Hindlimb muscle (tissue), 1 donor: ENCODE data around the gene CYP39A1. TPM values are rescaled to one million over a fixed set of nuclear protein-coding genes. Genes with fewer than 3 reads are reported as not detected.

ENCODE experiments used
- DNase-seq: peaks from one replicate; pipeline ENCODE4 v3.0.0-alpha.2; 2013
- polyA plus RNA-seq: library from polyadenylated mRNA; unstranded; fragments of 120-200 nt; gene quantifications from one replicate; pipeline ENCODE4 v1.2.1, GENCODE V29; 2013; ENCODE audit not compliant: insufficient read length

The CYP39A1 gene
- polyA plus RNA-seq, 1 donor = 1.5 TPM

DNA sequence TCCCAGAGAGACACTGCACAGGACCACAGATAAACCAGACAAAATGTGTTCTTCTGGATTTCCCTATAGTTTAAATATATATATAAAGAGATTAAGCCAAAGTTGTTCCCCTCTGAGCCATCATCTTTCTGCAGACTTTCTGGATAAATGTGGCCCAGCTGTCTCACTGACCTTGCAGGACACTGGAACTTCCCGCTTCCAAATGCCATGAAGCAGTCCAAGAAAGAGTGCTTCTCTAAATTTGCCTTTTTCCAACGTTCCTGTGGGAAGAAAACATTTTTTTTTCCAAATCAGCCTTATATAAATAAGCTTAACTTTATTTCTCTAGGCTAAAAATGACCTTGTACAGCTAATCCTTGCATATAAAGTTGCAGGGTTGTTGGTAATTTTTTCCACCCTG is 65.7 kb downstream of the CYP39A1 start:
- DNase-seq = peak; percentile 54

- DNase-seq = no peak
Observed at GRCh38 chr6:46584586-46584985, 68.0 kb downstream of the CYP39A1 start.

DNA sequence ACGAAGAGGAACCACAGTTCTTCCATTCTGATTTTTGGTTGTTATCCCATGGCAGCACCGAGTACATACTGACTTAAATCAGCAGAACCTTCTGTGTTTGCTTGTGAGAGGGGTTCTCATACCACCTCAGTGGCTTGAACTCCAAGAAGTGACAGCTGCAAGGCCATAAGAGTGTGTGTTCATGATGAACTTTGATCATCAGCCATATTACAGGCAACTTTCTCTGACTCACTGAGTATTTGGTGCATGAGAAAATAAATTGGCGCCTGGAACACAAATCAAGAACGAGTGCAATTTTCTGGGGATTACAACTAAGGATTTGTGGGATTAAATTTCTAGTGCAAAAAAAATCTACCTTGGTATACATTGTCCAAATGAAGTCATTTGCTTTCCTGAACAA is 68.9 kb downstream of the CYP39A1 start:
- DNase-seq = no peak

- DNase-seq = no peak
Observed at GRCh38 chr6:46583081-46583480, 69.5 kb downstream of the CYP39A1 start.

GRCh38 chr6:46581459-46582177 is 71.0 kb downstream of the CYP39A1 start:
- no peak for DNase-seq

DNA sequence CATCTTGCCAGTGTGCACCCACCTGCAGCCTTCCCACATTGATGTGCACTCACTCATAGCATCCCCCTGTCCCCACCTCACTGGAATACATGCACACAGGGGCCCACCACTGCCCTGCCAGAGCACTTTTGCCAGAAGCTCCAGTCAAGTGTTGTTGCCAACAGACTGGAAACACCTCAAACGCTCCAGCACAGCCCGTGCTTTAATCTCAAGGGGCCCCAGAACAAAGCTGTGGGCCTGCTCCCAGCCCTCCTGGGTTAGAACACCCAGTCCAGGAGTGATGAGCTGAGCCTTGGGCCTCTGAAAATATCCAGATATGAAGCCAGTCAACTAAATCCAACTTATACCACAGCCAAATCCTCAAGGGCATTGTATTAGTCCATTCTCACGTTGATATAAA is 77.1 kb downstream of the CYP39A1 start:
- no peak for DNase-seq

GRCh38 chr6:46573140-46573539 is 79.5 kb downstream of the CYP39A1 start:
- no peak for DNase-seq

DNA sequence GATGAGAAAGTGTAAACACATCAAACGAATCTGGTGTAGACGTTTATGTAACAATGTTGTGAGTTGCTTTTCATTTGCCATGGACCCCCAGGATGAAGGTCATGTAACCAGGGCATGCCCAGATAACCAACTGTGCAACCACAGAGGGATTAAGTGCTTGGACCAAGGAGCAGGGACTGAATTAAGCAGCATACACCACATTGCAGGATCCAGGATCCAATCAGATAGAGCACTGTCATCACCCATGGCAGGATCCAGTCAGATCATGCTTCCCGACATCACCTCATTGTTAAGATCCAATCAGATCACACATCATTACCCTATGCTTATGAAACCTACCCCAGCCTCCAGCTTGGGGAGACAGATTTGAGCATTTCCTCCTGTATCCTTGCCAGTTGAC is 87.1 kb downstream of the CYP39A1 start:
- DNase-seq = no peak

DNA sequence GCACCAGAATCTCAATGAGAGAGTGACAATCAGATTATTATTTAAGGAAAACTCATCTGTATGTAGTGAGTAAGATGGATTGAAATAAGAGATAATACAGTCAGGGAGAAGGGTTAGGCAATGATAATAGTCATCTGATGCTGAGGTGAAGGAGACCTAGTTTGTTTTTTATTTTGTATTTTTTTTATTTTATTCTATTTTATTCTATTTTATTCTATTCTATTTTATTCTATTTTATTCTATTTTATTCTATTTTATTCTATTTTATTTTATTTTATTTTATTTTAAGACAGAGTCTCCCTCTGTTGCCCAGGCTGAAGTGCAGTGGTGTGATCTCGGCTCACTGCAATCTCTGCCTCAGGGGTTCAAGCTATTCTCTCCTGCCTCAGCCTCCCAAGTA is 88.7 kb downstream of the CYP39A1 start:
- DNase-seq = no peak

- peak; percentile 3 for DNase-seq
Observed at GRCh38 chr6:46556053-46556452, 96.6 kb downstream of the CYP39A1 start.

DNA sequence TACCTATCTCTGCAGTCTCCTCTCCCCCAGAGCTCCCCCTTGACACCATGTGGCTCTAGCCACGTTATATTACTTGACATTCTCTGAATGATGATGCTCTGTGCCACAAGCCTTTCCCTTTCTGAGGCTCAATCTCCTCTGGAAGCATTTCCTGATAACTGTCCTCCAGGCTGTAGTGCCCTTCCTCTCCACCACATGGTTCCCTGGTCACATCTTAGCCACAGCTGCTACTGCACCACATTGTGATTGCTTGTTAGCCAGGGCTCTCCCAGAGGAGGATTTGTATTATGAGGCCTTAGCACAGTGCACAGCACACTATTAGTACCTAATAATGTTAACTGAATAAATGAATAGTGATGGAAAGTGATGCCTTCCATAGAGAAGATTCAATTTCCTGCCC is 97.5 kb downstream of the CYP39A1 start:
- no peak for DNase-seq

GRCh38 chr6:46549155-46549554 is 103.5 kb downstream of the CYP39A1 start:
- no peak for DNase-seq

GRCh38 chr6:46541556-46541955 is 111.1 kb downstream of the CYP39A1 start:
- DNase-seq = no peak

GRCh38 chr6:46539866-46540265 is 112.8 kb downstream of the CYP39A1 start:
- DNase-seq = no peak

DNA sequence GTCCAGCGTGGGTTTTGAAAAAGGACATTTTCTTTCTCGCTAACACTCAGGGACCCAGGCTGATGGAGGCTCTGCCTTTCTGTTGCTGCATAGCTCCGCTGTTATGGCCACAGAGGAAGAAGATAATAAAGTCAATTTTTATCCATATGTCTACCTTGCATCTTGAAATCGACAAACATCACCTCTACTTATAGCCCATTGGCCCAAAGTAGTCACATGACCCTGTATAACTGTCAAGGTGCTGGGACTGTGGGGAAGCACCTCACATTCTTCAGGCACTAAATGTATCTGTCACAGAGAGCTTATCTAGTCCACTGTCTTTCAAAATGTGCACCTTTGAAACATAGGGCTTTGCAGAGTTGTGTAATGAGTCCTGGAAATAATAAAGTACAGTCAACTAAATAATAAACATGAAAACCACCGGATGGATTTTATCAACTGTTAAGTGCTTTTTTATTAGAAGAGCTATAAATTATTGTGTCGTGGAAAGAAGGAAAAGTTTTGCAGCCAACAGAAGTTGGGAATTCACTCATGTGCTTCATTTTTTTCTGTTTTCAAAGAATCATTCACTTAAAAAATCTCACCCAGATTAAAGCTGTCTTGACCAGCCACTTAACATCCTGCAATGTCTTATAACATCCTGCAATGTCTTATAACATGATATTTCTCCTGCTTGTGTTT is 113.7 kb downstream of the CYP39A1 start:
- no peak for DNase-seq

DNA sequence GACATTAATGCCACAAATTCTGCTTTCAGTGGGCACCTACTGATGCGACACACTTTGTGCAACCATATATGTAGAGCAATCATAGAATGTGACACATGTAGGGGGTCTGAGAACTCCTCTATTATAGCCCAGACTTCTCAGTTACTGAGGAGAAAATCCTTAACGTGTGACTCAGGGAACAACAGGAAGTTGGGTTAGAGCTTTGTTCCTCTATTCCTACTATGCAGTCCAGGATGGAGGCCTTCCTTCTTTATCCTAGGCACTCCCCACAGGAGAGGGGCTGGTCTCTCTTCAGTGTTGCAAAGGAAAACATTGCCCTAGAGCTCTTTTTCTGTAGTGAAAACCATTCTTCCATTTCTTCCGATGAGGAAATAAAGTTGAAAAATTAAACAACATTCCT is 121.7 kb downstream of the CYP39A1 start:
- no peak for DNase-seq

DNA sequence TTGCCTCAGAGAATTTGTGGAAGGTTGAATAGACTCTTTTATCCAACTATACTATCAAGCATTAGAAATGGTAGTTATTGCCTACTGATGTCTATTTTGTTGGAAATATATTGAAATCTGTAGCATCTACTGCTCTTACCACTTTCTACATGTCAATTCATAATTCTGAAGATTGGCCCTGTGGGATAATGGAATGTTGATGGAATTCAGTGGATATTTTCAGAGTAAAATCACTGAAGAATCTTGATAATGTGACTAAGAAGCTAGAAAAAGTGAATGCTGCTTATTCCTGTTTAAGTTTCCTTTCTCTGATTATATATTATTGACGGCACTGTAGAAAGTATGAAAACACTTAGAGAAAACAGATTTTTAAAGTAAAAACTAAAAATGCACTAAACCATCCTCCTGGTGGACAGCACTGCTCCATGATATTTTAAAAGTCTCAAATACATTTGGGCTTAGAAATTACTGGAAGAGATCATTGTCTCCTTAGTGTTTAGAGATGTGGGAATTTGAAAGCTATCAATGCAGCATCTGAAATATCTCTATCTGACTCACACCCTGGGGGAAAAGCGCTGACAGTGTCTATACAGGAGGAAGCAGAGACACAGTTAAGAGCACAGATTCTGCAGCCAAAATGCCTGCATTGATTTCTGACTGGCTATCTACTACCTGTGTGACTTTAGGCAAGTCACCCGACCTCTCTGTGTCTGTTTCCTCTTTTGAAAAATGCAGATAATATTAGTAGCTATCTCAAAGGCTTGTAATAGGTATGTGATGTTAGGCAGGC is 123.5 kb downstream of the CYP39A1 start:
- no peak for DNase-seq

DNA sequence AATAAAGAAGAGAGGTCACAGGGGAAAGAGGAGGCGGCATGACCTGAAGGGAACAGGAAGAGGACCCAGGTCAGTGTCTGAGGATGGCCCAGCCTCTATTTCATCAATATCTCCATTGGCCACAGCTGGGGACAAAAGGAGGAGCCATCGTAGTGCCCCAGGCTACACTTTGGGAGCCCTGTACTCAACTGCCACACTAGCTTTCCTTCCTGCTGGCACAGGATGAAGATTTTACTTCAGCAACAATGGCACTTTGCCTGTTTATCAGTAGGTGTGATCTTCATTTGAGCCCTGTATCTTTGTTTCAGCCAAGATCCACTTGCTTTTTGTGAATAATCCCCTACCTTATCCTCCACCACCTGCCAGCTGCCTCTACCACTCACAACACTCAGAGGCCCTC is 126.0 kb downstream of the CYP39A1 start:
- DNase-seq = no peak

- DNase-seq = no peak
Observed at GRCh38 chr6:46525583-46525982, 127.0 kb downstream of the CYP39A1 start.

DNA sequence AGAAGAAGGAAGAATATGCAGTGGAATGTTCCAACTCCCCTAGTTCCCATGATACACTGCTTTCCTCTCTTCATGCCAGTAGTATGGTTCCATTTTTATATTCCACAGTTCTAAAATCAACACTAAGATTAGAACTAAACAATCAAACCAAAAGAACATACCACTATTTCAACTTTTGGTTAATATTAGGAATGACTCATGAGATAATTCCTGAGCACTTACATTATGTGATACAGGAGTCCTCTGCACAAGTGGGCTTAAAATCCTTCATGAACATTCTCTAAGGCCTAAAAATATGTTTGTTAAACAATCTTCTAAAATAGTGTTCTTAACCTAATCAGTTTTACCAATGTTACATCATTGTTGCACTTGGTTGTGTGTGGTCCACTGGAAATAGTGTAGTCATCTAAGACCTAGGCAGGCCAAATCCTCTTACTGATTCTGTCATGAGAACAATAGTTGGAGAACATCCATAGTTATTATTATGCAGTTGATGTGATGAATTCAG is 131.1 kb downstream of the CYP39A1 start:
- no peak for DNase-seq

DNA sequence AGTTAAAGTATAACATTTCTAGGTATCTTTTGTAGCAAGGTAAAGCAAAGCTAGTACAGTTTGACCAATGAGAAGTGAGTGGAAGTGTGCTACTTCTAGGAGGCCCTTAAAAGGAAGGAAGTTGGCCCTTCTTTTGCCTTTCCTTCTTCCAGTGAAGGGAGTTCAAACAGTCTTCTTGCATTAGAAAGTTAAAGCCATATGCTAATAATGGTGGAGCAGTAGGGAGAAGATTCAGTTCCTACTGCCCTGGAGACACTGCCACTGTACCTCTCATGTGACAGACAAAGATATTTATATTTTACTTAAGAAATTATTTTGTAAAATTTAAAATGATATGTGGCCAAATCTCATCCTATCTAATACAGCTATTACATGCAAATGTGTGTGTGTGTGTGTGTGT is 135.4 kb downstream of the CYP39A1 start:
- no peak for DNase-seq

- DNase-seq = no peak
Observed at GRCh38 chr6:46513533-46513932, 139.1 kb downstream of the CYP39A1 start.

DNA sequence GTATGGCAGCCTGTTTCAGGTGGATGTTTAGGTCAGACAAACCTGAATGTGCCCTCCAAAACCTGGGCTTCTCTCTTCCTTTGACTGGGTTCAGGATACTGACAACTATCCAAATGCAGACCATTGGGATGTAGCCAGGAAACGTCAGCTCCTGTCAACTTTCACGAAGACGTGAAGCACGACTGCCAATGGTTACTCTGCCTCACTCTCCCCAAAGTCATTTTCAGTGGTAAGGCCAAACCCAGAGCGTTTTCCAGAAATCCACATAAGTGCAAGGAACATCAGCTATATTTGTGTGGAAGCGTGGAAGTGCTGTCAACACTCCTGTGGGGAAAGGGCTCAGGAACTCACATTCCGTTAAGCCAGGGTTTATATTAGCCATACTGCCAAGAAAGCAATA is 141.3 kb downstream of the CYP39A1 start:
- no peak for DNase-seq
